Type B pancreatic cell (in vitro differentiated cells): ENCODE results near the gene HAT1. TPM values are rescaled to one million over a fixed set of nuclear protein-coding genes. Genes with fewer than 3 reads are reported as not detected.

ENCODE experiments used
- DNase-seq: peaks from one replicate; pipeline ENCODE4 v3.0.0; 2021; ENCODE audit warnings: mixed read lengths; ENCODE audit not compliant: unreplicated experiment; ENCODE audit errors: extremely low spot score
- H3K27ac Mint-ChIP-seq: 2 replicates; pipeline ENCODE4 v1.8.0; 2021; ENCODE audit warnings: mild to moderate bottlenecking, mixed read lengths
- H3K27me3 Mint-ChIP-seq: 2 replicates; pipeline ENCODE4 v1.8.0; 2021; ENCODE audit warnings: mixed read lengths
- H3K36me3 Mint-ChIP-seq: 2 replicates; pipeline ENCODE4 v1.8.0; 2021; ENCODE audit warnings: mixed read lengths
- H3K4me1 Mint-ChIP-seq: one replicate; pipeline ENCODE4 v1.8.0; 2021; ENCODE audit warnings: mixed read lengths; ENCODE audit not compliant: unreplicated experiment
- H3K4me3 Mint-ChIP-seq: 2 replicates; pipeline ENCODE4 v1.8.0; 2021; ENCODE audit warnings: mild to moderate bottlenecking, mixed read lengths
- H3K9me3 Mint-ChIP-seq: 2 replicates; pipeline ENCODE4 v1.8.0; 2021; ENCODE audit warnings: mixed read lengths
- CTCF ChIP-seq: fragments of 200-600 bp; sonication (generic); conservative IDR thresholded peaks from 2 replicates; pipeline ENCODE4 v1.5.0; 2021; ENCODE audit warnings: antibody characterized with exemption, mild to moderate bottlenecking
- total RNA-seq: library from RNA; stranded (reverse); gene quantifications from 2 replicates; pipeline ENCODE4 v1.2.1, GENCODE V29; 2021; ENCODE audit warnings: low replicate concordance

The HAT1 gene
- total RNA-seq, 1 donor from 2014 or later: 43.1 TPM

- Mint-ChIP-seq H3K4me3 (no peak overlapping the region), H3K4me1 (no peaks in the 10 kb centered on the region), H3K27ac (no peak overlapping the region), H3K9me3 (no peaks in the 10 kb centered on the region), H3K27me3 (no peaks in the 10 kb centered on the region), H3K36me3 (peaks cover 23% of the 10 kb centered on the region)
- no peak for TF ChIP-seq CTCF
- no peak for DNase-seq
Measured at GRCh38 chr2:171957061-171957460, 34.8 kb downstream of the HAT1 start.

- H3K36me3 Mint-ChIP-seq: peaks cover 23% of the 10 kb centered on the region
- no peak for DNase-seq
- no peaks in the 10 kb centered on the region for H3K9me3 Mint-ChIP-seq
- H3K27me3 Mint-ChIP-seq: no peaks in the 10 kb centered on the region
- no peaks in the 10 kb centered on the region for H3K4me1 Mint-ChIP-seq
- H3K27ac Mint-ChIP-seq: no peak overlapping the region
- TF ChIP-seq CTCF: no peak
- no peak overlapping the region for H3K4me3 Mint-ChIP-seq
Measured at GRCh38 chr2:171958475-171958874, 36.2 kb downstream of the HAT1 start.

- Mint-ChIP-seq H3K27ac (no peak overlapping the region), H3K27me3 (no peaks in the 10 kb centered on the region), H3K36me3 (peaks cover 18% of the 10 kb centered on the region), H3K4me3 (no peak overlapping the region), H3K4me1 (no peaks in the 10 kb centered on the region), H3K9me3 (no peaks in the 10 kb centered on the region)
- TF ChIP-seq CTCF: no peak
- DNase-seq: no peak
Measured at GRCh38 chr2:171959998-171960397, 37.7 kb downstream of the HAT1 start.

GRCh38 chr2:171960570-171960969, 38.3 kb downstream of the HAT1 start:
- no peak overlapping the region for H3K27ac Mint-ChIP-seq

GRCh38 chr2:171963198-171963597, 40.9 kb downstream of the HAT1 start:
- H3K27ac Mint-ChIP-seq: no peak overlapping the region
- no peaks in the 10 kb centered on the region for H3K9me3 Mint-ChIP-seq
- DNase-seq: no peak
- no peak for TF ChIP-seq CTCF
- no peaks in the 10 kb centered on the region for H3K4me1 Mint-ChIP-seq
- H3K4me3 Mint-ChIP-seq: no peak overlapping the region
- H3K36me3 Mint-ChIP-seq: peaks cover 17% of the 10 kb centered on the region
- H3K27me3 Mint-ChIP-seq: no peaks in the 10 kb centered on the region

More at GRCh38 chr2:171960570-171960969, 38.3 kb downstream of the HAT1 start:
- TF ChIP-seq CTCF: no peak
- no peaks in the 10 kb centered on the region for H3K4me1 Mint-ChIP-seq
- no peak overlapping the region for H3K4me3 Mint-ChIP-seq
- H3K36me3 Mint-ChIP-seq: peaks cover 15% of the 10 kb centered on the region
- H3K9me3 Mint-ChIP-seq: no peaks in the 10 kb centered on the region
- no peaks in the 10 kb centered on the region for H3K27me3 Mint-ChIP-seq
- no peak for DNase-seq

GRCh38 chr2:171964308-171964707, 42.0 kb downstream of the HAT1 start:
- Mint-ChIP-seq H3K9me3 (no peaks in the 10 kb centered on the region), H3K27me3 (no peaks in the 10 kb centered on the region), H3K4me3 (no peak overlapping the region), H3K36me3 (peaks cover 24% of the 10 kb centered on the region), H3K27ac (no peak overlapping the region), H3K4me1 (no peaks in the 10 kb centered on the region)
- no peak for DNase-seq
- no peak for TF ChIP-seq CTCF
